Measurements from ENCODE around the gene ANO8. TPM values are rescaled to one million over a fixed set of nuclear protein-coding genes. Genes with fewer than 3 reads are reported as not detected.
A peak's percentile ranks its signal among the peaks of the same experiment; 100 is the strongest.

The ANO8 gene
- total and polyA plus RNA-seq, 2 experiments from 2014 or later, result 4.5 to 24.9 TPM

GRCh38 chr19:17337675-17338432 lies 3.2 kb upstream of the ANO8 start:
- H3K27me3 ChIP-seq (ENCODE audit: insufficient read depth), result no peaks in the 10 kb centered on the region
- ATAC-seq (peak; percentile 1; the same call in 2 of the 3 replicates), DNase-seq (ENCODE audit: low spot score) (peak; percentile 70)
- H2AFZ ChIP-seq, result peak overlapping the region; percentile 64; the same call in 1 of the 2 replicates
- H3K9me2 ChIP-seq (ENCODE audit: insufficient read depth), result no peaks in the 10 kb centered on the region
- Mint-ChIP-seq H3K4me3 (peak overlapping the region; percentile 95), H3K4me1 (peaks cover 38% of the 10 kb centered on the region), H3K27ac (peak overlapping the region; percentile 98), H3K9me3 (peaks cover 3% of the 10 kb centered on the region; the same call in 2 of the 3 replicates), H3K36me3 (ENCODE audit: low read depth) (peaks cover 30% of the 10 kb centered on the region), H3K27me3 (ENCODE audit: insufficient read depth, low read depth, poor library complexity) (peaks cover 23% of the 10 kb centered on the region)
- H3K36me3 ChIP-seq (ENCODE audit: insufficient read depth), result peaks cover 6% of the 10 kb centered on the region; the same call in 1 of the 2 replicates
- H3K4me3 ChIP-seq, result peak overlapping the region; percentile 81
- no peaks in the 10 kb centered on the region for H4K20me1 ChIP-seq (replicated peaks; ENCODE audit: insufficient read depth)
- H3F3A ChIP-seq (replicated peaks; ENCODE audit: low read depth), result peaks cover 24% of the 10 kb centered on the region
- H3K79me2 ChIP-seq (replicated peaks; ENCODE audit: insufficient read depth), result no peaks in the 10 kb centered on the region
- H3K4me2 ChIP-seq, result peak overlapping the region; percentile 96
- H3K4me1 ChIP-seq (ENCODE audit: insufficient read depth), result peaks cover 26% of the 10 kb centered on the region; the same call in 1 of the 2 replicates
- peak overlapping the region; percentile 56; the same call in 1 of the 2 replicates for H3K27ac ChIP-seq (ENCODE audit: low read depth)
- TF ChIP-seq EZH2 (IDR thresholded peaks at IDR 0.05; ENCODE audit: low read depth, unreplicated experiment) (no peak), JUNB (IDR thresholded peaks at IDR 0.05; ENCODE audit: unreplicated experiment) (no peak), CREB1 (CRISPR knock-in tag; IDR thresholded peaks at IDR 0.05; ENCODE audit: low read depth) (no peak), ZNF114 (CRISPR knock-in tag; IDR thresholded peaks at IDR 0.05) (no peak), ZNF331 (CRISPR knock-in tag; IDR thresholded peaks at IDR 0.05; ENCODE audit: low read depth) (no peak), POLR2AphosphoS5 (IDR thresholded peaks at IDR 0.05; ENCODE audit: low read depth) (no peak), ETS1 (IDR thresholded peaks at IDR 0.05) (no peak; the same call in 1 of the 2 replicates), STAT1 (IDR thresholded peaks at IDR 0.05; ENCODE audit: unreplicated experiment) (no peak)
- TF ChIP-seq, protein P1, sequence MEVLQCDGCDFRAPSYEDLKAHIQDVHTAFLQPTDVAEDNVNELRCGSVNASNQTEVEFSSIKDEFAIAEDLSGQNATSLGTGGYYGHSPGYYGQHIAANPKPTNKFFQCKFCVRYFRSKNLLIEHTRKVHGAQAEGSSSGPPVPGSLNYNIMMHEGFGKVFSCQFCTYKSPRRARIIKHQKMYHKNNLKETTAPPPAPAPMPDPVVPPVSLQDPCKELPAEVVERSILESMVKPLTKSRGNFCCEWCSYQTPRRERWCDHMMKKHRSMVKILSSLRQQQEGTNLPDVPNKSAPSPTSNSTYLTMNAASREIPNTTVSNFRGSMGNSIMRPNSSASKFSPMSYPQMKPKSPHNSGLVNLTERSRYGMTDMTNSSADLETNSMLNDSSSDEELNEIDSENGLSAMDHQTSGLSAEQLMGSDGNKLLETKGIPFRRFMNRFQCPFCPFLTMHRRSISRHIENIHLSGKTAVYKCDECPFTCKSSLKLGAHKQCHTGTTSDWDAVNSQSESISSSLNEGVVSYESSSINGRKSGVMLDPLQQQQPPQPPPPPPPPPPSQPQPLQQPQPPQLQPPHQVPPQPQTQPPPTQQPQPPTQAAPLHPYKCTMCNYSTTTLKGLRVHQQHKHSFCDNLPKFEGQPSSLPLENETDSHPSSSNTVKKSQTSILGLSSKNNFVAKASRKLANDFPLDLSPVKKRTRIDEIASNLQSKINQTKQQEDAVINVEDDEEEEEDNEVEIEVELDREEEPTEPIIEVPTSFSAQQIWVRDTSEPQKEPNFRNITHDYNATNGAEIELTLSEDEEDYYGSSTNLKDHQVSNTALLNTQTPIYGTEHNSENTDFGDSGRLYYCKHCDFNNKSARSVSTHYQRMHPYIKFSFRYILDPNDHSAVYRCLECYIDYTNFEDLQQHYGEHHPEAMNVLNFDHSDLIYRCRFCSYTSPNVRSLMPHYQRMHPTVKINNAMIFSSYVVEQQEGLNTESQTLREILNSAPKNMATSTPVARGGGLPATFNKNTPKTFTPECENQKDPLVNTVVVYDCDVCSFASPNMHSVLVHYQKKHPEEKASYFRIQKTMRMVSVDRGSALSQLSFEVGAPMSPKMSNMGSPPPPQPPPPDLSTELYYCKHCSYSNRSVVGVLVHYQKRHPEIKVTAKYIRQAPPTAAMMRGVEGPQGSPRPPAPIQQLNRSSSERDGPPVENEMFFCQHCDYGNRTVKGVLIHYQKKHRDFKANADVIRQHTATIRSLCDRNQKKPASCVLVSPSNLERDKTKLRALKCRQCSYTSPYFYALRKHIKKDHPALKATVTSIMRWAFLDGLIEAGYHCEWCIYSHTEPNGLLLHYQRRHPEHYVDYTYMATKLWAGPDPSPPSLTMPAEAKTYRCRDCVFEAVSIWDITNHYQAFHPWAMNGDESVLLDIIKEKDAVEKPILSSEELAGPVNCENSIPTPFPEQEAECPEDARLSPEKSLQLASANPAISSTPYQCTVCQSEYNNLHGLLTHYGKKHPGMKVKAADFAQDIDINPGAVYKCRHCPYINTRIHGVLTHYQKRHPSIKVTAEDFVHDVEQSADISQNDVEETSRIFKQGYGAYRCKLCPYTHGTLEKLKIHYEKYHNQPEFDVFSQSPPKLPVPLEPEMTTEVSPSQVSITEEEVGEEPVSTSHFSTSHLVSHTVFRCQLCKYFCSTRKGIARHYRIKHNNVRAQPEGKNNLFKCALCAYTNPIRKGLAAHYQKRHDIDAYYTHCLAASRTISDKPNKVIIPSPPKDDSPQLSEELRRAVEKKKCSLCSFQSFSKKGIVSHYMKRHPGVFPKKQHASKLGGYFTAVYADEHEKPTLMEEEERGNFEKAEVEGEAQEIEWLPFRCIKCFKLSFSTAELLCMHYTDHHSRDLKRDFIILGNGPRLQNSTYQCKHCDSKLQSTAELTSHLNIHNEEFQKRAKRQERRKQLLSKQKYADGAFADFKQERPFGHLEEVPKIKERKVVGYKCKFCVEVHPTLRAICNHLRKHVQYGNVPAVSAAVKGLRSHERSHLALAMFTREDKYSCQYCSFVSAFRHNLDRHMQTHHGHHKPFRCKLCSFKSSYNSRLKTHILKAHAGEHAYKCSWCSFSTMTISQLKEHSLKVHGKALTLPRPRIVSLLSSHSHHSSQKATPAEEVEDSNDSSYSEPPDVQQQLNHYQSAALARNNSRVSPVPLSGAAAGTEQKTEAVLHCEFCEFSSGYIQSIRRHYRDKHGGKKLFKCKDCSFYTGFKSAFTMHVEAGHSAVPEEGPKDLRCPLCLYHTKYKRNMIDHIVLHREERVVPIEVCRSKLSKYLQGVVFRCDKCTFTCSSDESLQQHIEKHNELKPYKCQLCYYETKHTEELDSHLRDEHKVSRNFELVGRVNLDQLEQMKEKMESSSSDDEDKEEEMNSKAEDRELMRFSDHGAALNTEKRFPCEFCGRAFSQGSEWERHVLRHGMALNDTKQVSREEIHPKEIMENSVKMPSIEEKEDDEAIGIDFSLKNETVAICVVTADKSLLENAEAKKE (CRISPR knock-in tag; IDR thresholded peaks at IDR 0.05), result no peak
- TF ChIP-seq, protein P2, sequence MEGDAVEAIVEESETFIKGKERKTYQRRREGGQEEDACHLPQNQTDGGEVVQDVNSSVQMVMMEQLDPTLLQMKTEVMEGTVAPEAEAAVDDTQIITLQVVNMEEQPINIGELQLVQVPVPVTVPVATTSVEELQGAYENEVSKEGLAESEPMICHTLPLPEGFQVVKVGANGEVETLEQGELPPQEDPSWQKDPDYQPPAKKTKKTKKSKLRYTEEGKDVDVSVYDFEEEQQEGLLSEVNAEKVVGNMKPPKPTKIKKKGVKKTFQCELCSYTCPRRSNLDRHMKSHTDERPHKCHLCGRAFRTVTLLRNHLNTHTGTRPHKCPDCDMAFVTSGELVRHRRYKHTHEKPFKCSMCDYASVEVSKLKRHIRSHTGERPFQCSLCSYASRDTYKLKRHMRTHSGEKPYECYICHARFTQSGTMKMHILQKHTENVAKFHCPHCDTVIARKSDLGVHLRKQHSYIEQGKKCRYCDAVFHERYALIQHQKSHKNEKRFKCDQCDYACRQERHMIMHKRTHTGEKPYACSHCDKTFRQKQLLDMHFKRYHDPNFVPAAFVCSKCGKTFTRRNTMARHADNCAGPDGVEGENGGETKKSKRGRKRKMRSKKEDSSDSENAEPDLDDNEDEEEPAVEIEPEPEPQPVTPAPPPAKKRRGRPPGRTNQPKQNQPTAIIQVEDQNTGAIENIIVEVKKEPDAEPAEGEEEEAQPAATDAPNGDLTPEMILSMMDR (conservative IDR thresholded peaks at IDR 0.05; ENCODE audit: low read depth in 2 of 2), result no peak
- TF ChIP-seq, protein P3, sequence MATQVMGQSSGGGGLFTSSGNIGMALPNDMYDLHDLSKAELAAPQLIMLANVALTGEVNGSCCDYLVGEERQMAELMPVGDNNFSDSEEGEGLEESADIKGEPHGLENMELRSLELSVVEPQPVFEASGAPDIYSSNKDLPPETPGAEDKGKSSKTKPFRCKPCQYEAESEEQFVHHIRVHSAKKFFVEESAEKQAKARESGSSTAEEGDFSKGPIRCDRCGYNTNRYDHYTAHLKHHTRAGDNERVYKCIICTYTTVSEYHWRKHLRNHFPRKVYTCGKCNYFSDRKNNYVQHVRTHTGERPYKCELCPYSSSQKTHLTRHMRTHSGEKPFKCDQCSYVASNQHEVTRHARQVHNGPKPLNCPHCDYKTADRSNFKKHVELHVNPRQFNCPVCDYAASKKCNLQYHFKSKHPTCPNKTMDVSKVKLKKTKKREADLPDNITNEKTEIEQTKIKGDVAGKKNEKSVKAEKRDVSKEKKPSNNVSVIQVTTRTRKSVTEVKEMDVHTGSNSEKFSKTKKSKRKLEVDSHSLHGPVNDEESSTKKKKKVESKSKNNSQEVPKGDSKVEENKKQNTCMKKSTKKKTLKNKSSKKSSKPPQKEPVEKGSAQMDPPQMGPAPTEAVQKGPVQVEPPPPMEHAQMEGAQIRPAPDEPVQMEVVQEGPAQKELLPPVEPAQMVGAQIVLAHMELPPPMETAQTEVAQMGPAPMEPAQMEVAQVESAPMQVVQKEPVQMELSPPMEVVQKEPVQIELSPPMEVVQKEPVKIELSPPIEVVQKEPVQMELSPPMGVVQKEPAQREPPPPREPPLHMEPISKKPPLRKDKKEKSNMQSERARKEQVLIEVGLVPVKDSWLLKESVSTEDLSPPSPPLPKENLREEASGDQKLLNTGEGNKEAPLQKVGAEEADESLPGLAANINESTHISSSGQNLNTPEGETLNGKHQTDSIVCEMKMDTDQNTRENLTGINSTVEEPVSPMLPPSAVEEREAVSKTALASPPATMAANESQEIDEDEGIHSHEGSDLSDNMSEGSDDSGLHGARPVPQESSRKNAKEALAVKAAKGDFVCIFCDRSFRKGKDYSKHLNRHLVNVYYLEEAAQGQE (IDR thresholded peaks at IDR 0.05; ENCODE audit: unreplicated experiment), result no peak
